NCI-H2196 treated with DMSO at 0.1 percent for 48 hours (cell line): ENCODE results near the gene CCDC149.

Source experiments
- DNase-seq: peaks from one replicate; lab custom pipeline; 2025; ENCODE audit not compliant: unreplicated experiment; lab: John Stamatoyannopoulos, UW

The CCDC149 gene

GRCh38 chr4:24805566-24805965 lies 107.3 kb downstream of the CCDC149 start:
- DNase-seq: no peak

DNA sequence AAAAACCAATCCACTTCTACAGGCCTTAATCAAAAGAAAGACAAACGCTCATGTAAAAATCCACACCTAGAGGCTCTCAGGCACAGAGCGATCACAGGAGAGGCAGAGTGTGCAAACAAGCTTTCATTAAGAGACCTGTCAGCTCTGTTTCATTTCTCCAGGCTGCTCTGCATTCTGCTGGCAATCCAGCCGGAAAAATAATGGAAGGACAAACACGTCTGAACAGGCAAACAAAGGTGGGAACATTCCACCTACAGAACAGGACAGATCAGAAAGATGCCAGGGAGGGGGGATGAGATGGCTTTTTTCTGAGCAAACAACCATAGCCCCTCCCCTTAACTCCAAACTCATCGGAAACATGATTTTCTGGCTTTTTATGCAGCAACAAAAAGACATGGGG lies 107.8 kb downstream of the CCDC149 start:
- no peak for DNase-seq

DNA sequence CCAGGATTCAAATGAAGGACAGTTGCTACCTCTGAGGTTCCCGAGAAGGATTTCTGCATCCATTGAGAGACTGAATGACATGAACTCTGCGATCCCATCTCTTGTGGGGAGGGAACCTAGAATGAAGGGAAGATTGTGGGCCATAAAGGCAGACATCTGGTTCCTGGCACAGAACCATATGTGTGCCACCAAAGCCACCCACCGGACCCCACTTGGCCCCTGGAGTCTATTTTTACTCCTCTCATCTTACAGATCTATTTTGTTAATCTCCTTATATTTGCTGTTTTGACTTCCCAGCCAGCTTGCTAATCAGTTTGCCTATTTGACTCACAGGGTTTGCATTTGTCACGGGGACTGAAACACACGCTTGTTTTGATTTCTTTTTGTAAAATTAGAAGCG lies 110.2 kb downstream of the CCDC149 start:
- no peak for DNase-seq

DNA sequence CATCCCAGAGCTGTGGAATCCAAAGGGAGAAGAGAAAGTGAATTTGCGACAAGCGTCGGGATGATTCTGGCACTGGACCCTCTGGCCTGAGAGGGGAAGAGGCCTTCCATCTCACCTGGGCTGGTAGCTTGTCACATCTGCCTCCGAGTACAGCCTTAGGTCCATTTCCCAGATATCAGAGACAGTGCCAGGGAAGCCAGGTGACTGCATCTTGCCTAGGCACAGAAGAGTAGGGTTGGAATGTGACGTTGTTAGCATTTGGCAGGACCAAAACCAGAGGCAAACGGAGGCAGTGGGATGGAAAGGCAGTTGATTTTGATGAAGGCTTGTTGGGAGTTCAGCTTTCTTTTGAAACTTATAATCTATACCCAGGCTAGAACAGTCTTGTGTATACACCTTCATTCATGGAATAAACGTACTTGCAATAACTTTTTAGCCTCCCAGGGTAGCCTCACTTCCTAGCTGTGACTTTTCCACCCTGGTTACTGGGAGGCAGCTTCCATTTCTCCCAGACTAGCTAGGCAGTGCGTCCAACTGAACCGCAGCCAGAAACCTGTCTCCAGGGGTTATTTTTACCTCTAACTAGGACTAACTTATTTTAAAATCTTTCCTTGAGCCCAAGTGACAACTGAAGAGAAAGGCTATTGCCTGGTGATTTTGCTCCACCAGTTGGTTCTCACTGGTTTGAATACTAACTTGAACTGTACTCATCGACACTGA lies 111.5 kb downstream of the CCDC149 start:
- DNase-seq: no peak

DNA sequence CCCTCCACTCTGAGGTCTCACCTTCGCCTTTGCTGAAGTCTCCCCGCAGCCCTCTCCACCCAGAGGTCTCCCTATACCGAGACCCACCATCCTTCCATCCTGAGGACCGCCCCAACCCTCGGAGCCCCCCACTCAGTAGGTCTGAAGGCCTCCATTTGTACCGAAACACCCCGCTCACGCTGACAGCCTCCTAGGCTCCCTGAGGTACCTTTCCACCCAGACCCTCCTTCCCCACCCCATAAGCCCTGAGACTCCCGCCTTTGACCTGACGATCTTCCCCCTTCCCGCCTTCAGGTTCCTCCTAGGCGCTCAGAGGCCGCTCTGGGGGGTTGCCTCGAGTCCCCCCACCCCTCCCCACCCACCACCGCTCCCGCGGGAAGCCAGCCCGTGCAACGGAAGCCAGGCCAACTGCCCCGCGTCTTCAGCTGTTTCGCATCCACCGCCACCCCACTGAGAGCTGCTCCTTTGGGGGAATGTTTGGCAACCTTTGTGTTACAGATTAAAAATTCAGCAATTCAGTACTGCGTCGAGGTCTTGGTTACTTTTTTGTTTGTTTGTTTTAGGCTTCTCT lies 112.4 kb downstream of the CCDC149 start:
- no peak for DNase-seq

GRCh38 chr4:24799544-24800324 lies 113.1 kb downstream of the CCDC149 start:
- DNase-seq: no peak

DNA sequence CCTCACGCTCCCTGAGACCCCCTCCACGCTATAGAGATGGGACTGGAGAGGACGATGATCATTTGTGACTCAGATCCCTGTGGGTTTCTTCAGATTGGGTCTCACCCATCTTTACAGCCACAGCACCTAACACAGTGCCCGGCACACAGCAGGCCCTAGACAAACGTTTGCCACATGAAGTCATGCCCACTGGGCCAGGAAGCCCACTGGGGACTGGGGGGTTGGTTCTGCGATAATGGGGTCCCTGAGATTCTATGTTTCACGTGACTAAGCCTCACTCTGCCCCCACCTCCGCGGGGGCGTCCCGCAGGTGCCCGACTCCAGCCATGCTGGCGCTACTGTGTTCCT lies 113.7 kb downstream of the CCDC149 start:
- DNase-seq: no peak

- no peak for DNase-seq
Measured at GRCh38 chr4:24798036-24798610, 114.7 kb downstream of the CCDC149 start.

GRCh38 chr4:24796620-24797019 lies 116.2 kb downstream of the CCDC149 start:
- DNase-seq: no peak

- no peak for DNase-seq
Measured at GRCh38 chr4:24795666-24796381, 117.0 kb downstream of the CCDC149 start.

DNA sequence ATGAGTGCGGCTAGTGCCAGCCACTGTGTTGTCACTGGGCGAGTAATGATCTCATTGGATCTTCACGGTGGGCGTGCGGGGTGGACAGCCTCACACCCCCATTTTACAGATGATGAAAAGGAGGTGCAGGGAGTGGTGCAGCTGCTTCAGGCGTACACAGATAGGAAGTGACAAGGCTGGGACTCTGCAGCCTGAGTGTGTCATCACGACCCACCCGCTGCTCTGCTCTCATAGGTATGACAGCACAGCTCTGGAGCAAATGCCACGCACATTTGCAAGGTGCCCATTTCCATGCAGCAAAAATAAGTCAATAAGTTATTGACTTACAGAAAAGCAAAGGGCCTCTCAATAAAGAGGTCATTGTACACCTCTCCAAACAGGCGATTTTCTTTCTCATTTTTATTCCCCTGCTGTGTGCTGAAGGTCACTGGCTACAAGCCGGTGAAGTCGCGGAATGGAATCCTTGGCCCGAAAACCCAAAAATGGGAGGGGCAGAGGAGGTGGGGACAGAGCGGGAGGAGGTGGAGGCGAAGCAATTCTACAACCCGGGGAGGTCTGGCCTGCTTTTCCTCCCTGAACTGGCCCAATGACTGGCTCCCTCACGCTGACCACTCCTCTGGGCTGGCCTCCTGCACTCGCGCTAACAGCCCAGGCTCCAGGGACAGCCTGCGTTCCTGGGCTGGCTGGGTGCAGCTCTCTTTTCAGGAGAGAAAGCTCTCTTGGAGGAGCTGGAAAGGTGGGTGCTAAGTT lies 117.8 kb downstream of the CCDC149 start, which contains the start of gene SOD3:
Gene SOD3 (plus strand): TSS at position 658 of the 750 bp plus-strand sequence. CDS start 3,949 bp downstream, outside the sequence.
- DNase-seq: no peak

DNA sequence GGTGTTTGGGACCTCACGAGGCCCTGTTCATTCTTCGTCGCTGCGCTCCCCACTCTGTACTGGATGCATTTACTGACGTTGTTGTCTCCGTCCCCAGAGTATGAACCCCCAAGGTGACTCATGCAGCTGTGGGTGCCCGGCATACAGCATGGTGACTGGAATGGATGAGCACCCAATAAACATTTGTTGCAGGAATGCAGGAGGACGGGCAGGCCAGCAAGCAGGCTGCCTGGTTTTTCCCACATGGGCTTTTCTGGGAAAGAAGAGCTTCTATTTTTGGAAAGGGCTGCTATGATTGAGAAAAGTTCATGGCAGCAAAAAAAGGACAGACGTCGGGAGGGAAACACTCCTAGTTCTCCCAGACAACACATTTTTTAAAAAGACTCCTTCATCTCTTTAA lies 118.4 kb downstream of the CCDC149 start:
- no peak for DNase-seq

DNA sequence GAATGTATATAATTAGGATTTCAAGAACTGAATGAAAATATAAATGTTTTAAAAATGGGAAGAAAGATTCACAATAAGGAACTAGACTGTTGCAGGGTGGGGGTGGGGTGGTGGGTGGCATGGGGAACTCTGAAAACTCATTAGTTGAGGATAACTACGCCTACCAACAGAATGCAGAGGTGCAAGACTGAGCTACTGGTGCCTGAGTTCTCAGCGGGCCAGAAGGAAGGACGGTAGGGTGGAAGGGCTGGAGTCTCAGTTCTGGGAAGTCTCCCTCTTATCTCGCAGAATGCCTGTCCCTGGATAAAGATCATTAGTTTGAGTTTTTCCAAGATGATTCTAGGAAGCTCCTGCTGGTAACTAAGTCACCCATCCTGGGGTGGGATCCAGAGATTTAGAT lies 118.8 kb downstream of the CCDC149 start:
- DNase-seq: no peak

DNA sequence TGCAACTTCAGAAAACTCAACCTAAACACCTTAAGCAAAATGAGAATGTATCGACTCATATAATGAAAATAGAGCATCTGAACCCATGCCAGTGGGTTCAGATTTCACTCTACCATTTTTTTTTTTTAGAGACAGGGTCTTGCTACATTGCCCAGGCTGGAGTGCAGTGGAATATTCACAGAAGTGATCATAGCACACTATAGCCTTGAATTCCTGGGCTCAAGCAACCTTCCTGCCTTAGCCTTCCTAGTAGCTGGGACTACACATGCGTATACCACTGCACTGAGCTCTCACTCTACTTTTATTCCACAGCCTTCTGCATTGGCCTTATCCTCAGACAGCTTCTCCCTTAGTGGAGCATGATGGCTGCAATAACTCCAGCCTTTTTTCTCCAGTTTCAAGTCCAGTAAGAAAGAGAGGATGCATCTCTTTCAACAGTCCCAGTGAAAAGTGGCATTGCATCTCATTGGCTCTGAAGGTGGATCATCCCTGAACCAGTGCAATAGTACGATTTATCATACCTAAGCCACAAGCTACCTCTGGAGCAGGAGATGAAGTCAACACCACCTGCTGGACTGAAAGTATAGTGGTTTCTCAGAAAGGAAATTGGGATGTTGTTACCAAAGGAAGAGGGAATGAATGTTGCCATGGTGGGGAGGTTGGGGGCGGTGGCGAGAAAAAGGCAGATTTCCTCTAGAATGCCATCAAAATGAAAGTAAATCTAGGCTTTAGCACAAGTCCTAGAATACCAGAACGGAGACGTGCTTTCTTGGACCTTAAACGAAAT lies 119.4 kb downstream of the CCDC149 start:
- no peak for DNase-seq

DNA sequence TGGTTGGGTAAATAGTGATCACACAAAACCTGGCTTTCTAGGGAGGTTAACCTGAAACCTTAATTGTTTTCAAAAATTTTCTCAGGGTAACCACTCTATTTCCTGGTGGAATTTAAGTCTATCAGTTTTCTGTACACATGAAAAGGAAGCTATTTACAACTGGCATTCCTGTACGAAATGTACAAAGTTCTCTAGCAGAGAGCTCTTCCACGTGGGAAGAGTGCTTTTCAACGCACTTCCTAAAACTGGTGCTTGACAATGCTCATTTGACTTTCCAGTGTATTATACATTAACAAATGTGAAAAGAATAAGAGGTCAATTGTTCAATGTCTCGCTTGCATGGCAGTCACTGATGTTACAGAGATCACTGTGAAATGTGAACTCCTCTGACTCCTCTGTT lies 120.3 kb downstream of the CCDC149 start:
- no peak for DNase-seq

DNA sequence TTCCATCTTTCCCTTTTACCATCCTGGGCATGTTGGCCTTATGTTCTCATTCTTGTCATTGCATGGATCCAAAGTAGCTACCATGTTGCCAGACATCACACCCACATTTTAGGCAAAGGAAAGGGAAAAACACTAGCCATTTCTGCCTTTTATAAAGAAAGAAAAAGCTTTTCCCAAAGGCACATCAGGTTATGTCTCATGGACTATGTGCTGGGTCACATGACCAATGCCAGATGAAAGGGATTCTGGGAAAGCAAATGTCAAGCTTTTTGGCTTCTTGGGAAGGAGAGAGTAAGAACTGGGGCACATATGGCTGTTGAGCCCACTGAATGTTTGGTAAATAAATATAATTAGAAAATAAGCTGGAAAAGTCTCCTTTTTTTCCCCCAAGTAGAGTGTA lies 121.8 kb downstream of the CCDC149 start:
- DNase-seq: no peak

- no peak for DNase-seq
Measured at GRCh38 chr4:24783506-24783905, 129.3 kb downstream of the CCDC149 start.

DNA sequence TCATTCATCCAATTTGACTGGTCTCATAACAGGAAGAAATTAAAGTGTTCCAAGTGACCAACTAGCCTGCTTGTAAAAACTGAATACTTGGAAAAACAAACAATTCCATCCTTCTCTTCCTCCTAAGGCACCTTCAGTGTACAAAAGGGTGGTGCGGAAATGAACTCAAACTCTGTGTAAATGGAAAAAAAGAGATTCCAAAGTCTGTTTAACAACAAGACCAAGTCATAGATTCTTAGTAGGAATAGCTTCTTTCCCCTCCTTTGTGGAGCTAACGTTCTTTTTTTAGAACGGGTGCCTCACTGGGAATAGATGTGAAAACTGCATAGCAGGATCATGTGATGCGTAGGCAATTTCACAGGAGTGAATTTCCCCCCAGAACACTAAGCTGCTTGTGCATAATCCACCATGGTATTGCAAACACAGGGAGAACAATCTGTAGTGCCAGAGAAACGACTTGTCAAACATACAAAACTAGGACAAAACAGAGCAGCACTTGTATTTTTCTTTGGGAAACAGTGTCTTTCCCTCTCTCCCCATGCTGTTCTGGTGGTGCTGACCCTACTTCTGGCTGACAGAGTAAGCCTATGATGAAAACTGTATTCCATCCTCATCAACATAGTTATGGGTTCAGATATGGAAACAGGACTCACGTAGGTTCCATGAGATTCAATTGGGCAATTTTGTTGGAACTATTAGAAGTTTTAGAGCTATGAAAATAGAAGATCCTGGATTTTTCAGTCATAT lies 130.7 kb downstream of the CCDC149 start:
- no peak for DNase-seq

- no peak for DNase-seq
Measured at GRCh38 chr4:24780936-24781495, 131.8 kb downstream of the CCDC149 start.
